Subcutaneous abdominal adipose tissue (tissue), 5 donors: ENCODE data around the gene PREX1.

Source experiments
- H3K27ac ChIP-seq: one replicate; pipeline ENCODE4 v1.7.0; 2013; ENCODE audit warnings: low read depth, mild to moderate bottlenecking, inconsistent platforms, low read length, moderate library complexity
- H3K27me3 ChIP-seq, 5 donors: one replicate each; pipeline ENCODE4 v1.7.0; 2013; ENCODE audit warnings: low read length in 5 of 5, inconsistent platforms in 1 of 5; ENCODE audit not compliant: control insufficient read depth in 5 of 5, insufficient read depth in 4 of 5
- H3K36me3 ChIP-seq, 5 donors: one replicate each; pipeline ENCODE4 v1.7.0; 2013; ENCODE audit warnings: low read length in 5 of 5; ENCODE audit not compliant: control insufficient read depth in 5 of 5, insufficient read depth in 5 of 5
- H3K4me1 ChIP-seq, 5 donors: one replicate each; pipeline ENCODE4 v1.7.0; 2013; ENCODE audit warnings: low read length in 5 of 5, mild to moderate bottlenecking in 3 of 5, moderate library complexity in 1 of 5; ENCODE audit not compliant: control insufficient read depth in 5 of 5, insufficient read depth in 5 of 5
- H3K4me3 ChIP-seq, 5 donors: one replicate each; pipeline ENCODE4 v1.7.0; 2013; ENCODE audit warnings: low read length in 5 of 5, low read depth in 1 of 5
- H3K9ac ChIP-seq, 5 donors: one replicate each; pipeline ENCODE4 v1.7.0; 2013; ENCODE audit warnings: low read length in 5 of 5, mild to moderate bottlenecking in 4 of 5, moderate library complexity in 3 of 5
- H3K9me3 ChIP-seq, 5 donors: one replicate each; pipeline ENCODE4 v1.7.0; 2013; ENCODE audit warnings: low read length in 5 of 5; ENCODE audit not compliant: control insufficient read depth in 5 of 5
- donor health status: healthy.
- donor health status: healthy.
- donor health status: healthy.
- donor health status: healthy.
- donor health status: healthy.

Gene PREX1

DNA sequence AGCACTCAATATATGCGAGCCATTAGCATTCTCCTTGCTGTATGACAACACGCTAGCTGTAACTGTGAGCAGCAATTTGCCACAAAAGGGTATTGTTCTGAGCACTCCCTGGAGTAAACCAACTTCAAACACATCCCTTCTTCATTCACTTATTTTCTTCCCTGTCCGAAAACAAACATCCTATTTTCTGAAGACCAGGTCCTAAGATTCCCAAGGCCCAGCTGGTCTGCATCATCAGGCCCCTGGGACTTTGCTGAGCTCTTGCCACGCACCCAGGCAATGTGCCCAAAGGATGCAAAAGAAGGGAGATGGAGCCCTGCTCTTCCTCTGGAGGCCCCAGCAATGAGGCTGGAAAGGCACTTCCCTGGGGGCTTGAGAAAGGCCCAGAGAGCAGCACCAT lies 118.1 kb downstream of the PREX1 start:
- Histone ChIP-seq H3K27me3 (peaks cover 0 to 22% (median 10%) of the 10 kb centered on the region in 5 donors), H3K9ac (no peak overlapping the region), H3K9me3 (no peaks in the 10 kb centered on the region), H3K36me3 (peaks cover 0 to 16% (median 0%) of the 10 kb centered on the region in 5 donors), H3K27ac (no peak overlapping the region), H3K4me3 (no peak overlapping the region), H3K4me1 (peaks cover 1 to 27% (median 21%) of the 10 kb centered on the region in 5 donors)

GRCh38 chr20:48709058-48709691 lies 118.6 kb downstream of the PREX1 start:
- Histone ChIP-seq H3K9me3 (no peaks in the 10 kb centered on the region), H3K4me1 (peaks cover 1 to 28% (median 23%) of the 10 kb centered on the region in 5 donors), H3K27me3 (peaks cover 0 to 22% (median 10%) of the 10 kb centered on the region in 5 donors), H3K27ac (no peak overlapping the region), H3K4me3 (no peak overlapping the region), H3K9ac (no peak overlapping the region), H3K36me3 (peaks cover 0 to 16% (median 0%) of the 10 kb centered on the region in 5 donors)

- peaks cover 5 to 34% (median 29%) of the 10 kb centered on the region in 5 donors for H3K4me1 ChIP-seq
- no peaks in the 10 kb centered on the region for H3K9me3 ChIP-seq
- H3K4me3 ChIP-seq, result no peak overlapping the region
- peaks cover 0 to 16% (median 0%) of the 10 kb centered on the region in 5 donors for H3K36me3 ChIP-seq
- peaks cover 0 to 22% (median 10%) of the 10 kb centered on the region in 5 donors for H3K27me3 ChIP-seq
- H3K27ac ChIP-seq, result no peak overlapping the region
- H3K9ac ChIP-seq, result no peak overlapping the region
These were observed 119.2 kb downstream of the PREX1 start for GRCh38 chr20:48708630-48709029.

DNA sequence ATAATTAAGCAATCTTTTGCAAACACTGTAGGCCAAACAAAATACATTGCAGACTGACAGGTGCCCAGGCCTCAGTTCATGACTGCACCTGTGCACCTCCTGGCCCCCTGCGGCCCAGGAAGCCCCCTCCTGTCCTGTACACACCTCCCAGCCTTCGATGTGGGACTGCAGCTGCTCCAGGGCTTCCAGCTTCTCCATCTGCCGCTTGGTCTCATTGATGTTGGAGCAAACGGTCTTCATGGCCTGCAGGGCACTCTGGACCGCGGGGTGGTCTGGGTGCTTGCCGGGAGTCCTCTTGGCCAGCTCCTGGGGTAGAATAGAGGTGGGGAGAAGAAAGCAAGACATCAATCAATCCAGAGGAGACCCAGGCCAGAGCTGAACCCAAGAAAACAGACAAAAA lies 119.7 kb downstream of the PREX1 start:
- Histone ChIP-seq H3K36me3 (peaks cover 0 to 16% (median 0%) of the 10 kb centered on the region in 5 donors), H3K27me3 (peaks cover 0 to 22% (median 10%) of the 10 kb centered on the region in 5 donors), H3K27ac (no peak overlapping the region), H3K4me1 (peaks cover 5 to 39% (median 34%) of the 10 kb centered on the region in 5 donors), H3K9me3 (no peaks in the 10 kb centered on the region), H3K4me3 (no peak overlapping the region), H3K9ac (no peak overlapping the region)

DNA sequence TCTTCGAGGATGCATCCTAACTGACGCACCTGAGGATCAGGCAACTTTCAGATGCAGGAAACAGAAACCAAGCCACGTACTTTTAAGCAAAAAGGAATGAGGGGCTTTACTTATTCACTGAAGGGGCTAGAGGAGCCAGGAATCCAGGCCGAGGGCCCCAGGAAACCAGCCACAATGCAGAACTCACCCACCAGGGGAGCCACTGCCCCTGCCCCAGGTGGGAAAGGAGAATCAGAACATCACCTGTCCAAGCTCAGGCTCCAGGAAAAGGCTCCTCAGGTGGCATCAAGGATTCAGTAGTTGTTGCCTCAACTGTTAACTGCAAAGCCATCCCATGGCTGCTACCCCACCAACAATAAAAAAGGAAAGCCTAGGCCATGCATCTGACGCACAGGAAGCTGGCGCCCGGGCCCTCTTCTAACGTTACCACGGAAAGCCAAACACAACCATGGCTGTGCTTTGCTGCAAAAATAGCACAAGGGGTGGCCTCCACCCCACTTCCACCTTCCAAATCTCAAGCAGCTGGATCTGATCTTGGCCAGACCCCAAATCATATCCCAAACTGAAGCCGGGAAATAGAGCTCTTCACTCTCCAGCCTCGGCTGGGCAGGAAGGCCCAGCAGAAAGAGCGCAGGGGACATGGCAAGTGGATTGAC lies 121.0 kb downstream of the PREX1 start:
- H3K27ac ChIP-seq, result no peak overlapping the region
- H3K9ac ChIP-seq, result no peak overlapping the region
- peaks cover 5 to 38% (median 37%) of the 10 kb centered on the region in 5 donors for H3K4me1 ChIP-seq

GRCh38 chr20:48706116-48706656 lies 121.6 kb downstream of the PREX1 start:
- no peak overlapping the region for H3K9ac ChIP-seq
- H3K36me3 ChIP-seq, result peaks cover 0 to 23% (median 0%) of the 10 kb centered on the region in 5 donors
- H3K9me3 ChIP-seq, result no peaks in the 10 kb centered on the region
- H3K27me3 ChIP-seq, result peaks cover 3 to 21% (median 13%) of the 10 kb centered on the region in 5 donors
- H3K27ac ChIP-seq, result no peak overlapping the region
- peaks cover 5 to 37% (median 34%) of the 10 kb centered on the region in 5 donors for H3K4me1 ChIP-seq
- no peak overlapping the region for H3K4me3 ChIP-seq

More for the DNA sequence above, 121.0 kb downstream of the PREX1 start:
- H3K27me3 ChIP-seq, result peaks cover 3 to 22% (median 13%) of the 10 kb centered on the region in 5 donors
- H3K4me3 ChIP-seq, result no peak overlapping the region
- H3K36me3 ChIP-seq, result peaks cover 0 to 19% (median 0%) of the 10 kb centered on the region in 5 donors
- H3K9me3 ChIP-seq, result no peaks in the 10 kb centered on the region

- Histone ChIP-seq H3K9ac (no peak overlapping the region), H3K27ac (no peak overlapping the region), H3K4me1 (peaks cover 5 to 37% (median 34%) of the 10 kb centered on the region in 5 donors)
These were observed 122.3 kb downstream of the PREX1 start for GRCh38 chr20:48705240-48706115.

GRCh38 chr20:48704761-48705160 lies 123.0 kb downstream of the PREX1 start:
- H3K36me3 ChIP-seq, result peaks cover 0 to 28% (median 0%) of the 10 kb centered on the region in 5 donors
- no peaks in the 10 kb centered on the region for H3K9me3 ChIP-seq
- H3K27ac ChIP-seq, result no peak overlapping the region
- H3K9ac ChIP-seq, result no peak overlapping the region
- H3K27me3 ChIP-seq, result peaks cover 0 to 18% (median 8%) of the 10 kb centered on the region in 5 donors
- peaks cover 5 to 37% (median 34%) of the 10 kb centered on the region in 5 donors for H3K4me1 ChIP-seq
- no peak overlapping the region for H3K4me3 ChIP-seq

More at GRCh38 chr20:48705240-48706115, 122.3 kb downstream of the PREX1 start:
- Histone ChIP-seq H3K4me3 (no peak overlapping the region), H3K27me3 (peaks cover 0 to 21% (median 10%) of the 10 kb centered on the region in 5 donors), H3K36me3 (peaks cover 0 to 28% (median 0%) of the 10 kb centered on the region in 5 donors), H3K9me3 (no peaks in the 10 kb centered on the region)

DNA sequence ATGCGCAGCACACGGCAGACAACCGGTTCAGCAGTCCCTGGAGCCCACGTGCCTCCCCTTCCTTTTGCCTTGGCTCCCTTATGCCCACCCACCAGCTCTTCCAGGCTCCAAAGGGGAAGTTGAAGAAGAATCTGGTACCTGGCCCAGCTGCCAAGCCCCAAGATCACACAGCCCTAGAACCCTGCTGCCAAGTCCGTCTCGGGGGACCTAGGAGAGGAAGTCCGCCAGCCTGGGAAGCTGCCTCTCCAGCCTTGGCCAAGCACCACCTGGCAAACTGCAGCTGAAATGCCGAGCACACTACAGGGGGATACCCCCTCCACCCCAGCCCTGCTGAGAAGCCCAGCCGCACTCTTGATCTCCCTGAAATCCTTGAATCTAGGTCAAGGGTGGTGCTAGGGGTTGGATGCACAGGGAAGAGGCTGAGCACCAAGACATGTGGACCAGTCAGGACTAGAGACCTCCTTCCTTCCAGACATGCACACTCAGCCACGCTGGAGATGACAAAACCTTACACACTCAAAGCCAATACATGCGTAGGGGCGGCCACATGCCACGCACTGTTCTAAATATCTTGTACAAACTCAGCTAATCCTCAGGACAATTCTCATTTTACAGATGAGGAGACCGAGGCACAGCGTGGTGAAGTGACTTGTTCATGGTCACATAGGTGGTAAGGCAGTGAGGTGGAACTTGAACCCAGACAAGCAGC lies 124.1 kb downstream of the PREX1 start:
- peaks cover 5 to 39% (median 34%) of the 10 kb centered on the region in 5 donors for H3K4me1 ChIP-seq
- H3K9ac ChIP-seq, result no peak overlapping the region
- H3K27ac ChIP-seq, result no peak overlapping the region
- H3K36me3 ChIP-seq, result peaks cover 0 to 34% (median 4%) of the 10 kb centered on the region in 5 donors
- no peak overlapping the region for H3K4me3 ChIP-seq
- H3K9me3 ChIP-seq, result no peaks in the 10 kb centered on the region
- peaks cover 0 to 15% (median 8%) of the 10 kb centered on the region in 5 donors for H3K27me3 ChIP-seq
